Thyroid gland (tissue), 4 donors: ENCODE measurements around the gene AGPAT2. TPM values are rescaled to one million over a fixed set of nuclear protein-coding genes. Genes with fewer than 3 reads are reported as not detected.

Experiments
- DNase-seq, 2 donors: peaks; one replicate each; pipeline ENCODE4 v3.0.0-alpha.2; 2019
- H3K27ac ChIP-seq, 3 donors: fragments of 200-600 bp; sonication (generic); 1 replicate in 2 of 3; 2 replicates in 1 of 3; pipeline ENCODE4 v1.5.1; 2016 to 2019; ENCODE audit warnings: mild to moderate bottlenecking in 1 of 3, moderate library complexity in 1 of 3
- H3K27me3 ChIP-seq: fragments of 200-600 bp; sonication (generic); one replicate; pipeline ENCODE4 v1.5.1; 2019
- H3K36me3 ChIP-seq, 2 donors: fragments of 200-600 bp; sonication (generic); one replicate each; pipeline ENCODE4 v1.5.1; 2016 to 2019
- H3K4me1 ChIP-seq, 2 donors: fragments of 200-600 bp; sonication (generic); one replicate each; pipeline ENCODE4 v1.5.1; 2017 to 2019
- H3K4me3 ChIP-seq, 3 donors: fragments of 200-600 bp; sonication (generic); replicated peaks in 1 of 3; 1 replicate in 2 of 3; 2 replicates in 1 of 3; pipeline ENCODE4 v1.5.1; 2016; ENCODE audit warnings: mild to moderate bottlenecking in 1 of 3
- H3K9me3 ChIP-seq: fragments of 200-600 bp; sonication (generic); one replicate; pipeline ENCODE4 v1.5.1; 2017
- CTCF ChIP-seq, 6 experiments: fragments of 200-600 bp in 3 of 6; fragments of 450-650 bp in 3 of 6; sonication (generic) in 3 of 6; IDR thresholded peaks; one replicate each; pipeline ENCODE4 v1.5.1; 2016 to 2019; ENCODE audit warnings: antibody characterized with exemption in 6 of 6, mild to moderate bottlenecking in 2 of 6, inconsistent platforms in 1 of 6, moderate library complexity in 1 of 6
- POLR2A ChIP-seq, 2 donors: fragments of 450-650 bp; IDR thresholded peaks; one replicate each; pipeline ENCODE4 v1.6.1; 2017; ENCODE audit warnings: antibody characterized with exemption in 2 of 2, mild to moderate bottlenecking in 2 of 2, moderate library complexity in 1 of 2
- WGBS, 2 donors: methylation state at CpG; one replicate each; pipeline ENCODE4 v1.1.5; 2017; 5-methylcytosine and 5-hydroxymethylcytosine counted together
- intact Hi-C: fragments of 100-400 bp; cut with DNase I; formaldehyde crosslinking; loops from one replicate; pipeline ENCODE4 v1.15.1; 2023
- total RNA-seq, 4 donors: library from RNA; depleted of rRNA; stranded (reverse); fragments of >200 nt; gene quantifications; one replicate each; pipeline ENCODE4 v1.2.3, GENCODE V29; 2016

The AGPAT2 gene
- total RNA-seq, 4 donors from 2014 or later, result 58.6 to 78.7 (median 72.0) TPM

DNA sequence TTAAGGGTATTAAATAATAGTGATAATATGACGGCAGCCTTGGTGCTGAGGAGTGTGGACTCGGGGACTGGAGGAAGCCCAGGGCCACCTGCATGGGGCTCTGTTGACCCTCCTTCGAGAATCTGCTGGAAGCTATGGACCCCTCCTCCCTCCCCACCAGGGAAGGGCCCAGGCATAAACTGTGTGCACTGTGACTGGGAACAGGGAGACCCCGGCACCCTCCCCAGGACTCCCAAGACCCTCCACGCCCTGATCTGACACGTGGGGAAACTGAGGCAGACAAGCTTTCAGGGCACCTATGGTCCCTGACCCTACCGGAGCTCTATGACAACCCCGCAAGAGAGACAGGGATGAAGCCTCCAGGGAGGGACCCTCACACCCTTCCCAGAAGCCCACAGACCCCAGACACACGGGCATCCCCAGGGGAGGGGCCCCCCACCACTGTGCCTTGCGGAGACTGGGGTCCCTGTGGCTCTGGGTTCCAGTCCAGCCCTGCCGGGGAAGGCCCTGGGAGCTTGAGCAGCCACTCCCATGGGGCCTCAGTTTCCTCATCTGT lies 31.0 kb downstream of the AGPAT2 start:
- 36 to 66% methylated on average over 10 to 11 of the region's 11 CpGs for WGBS, 2 donors
- Histone ChIP-seq H3K36me3 (no peaks in the 10 kb centered on the region), H3K4me3 (no peak overlapping the region), H3K9me3 (no peaks in the 10 kb centered on the region), H3K27ac (peak overlapping the region; percentile 62 to 74 (median 65)), H3K27me3 (no peaks in the 10 kb centered on the region), H3K4me1 (no peaks in the 10 kb centered on the region)
- DNase-seq, result no peak
- TF ChIP-seq CTCF (IDR thresholded peaks at IDR 0.05) (no peak), POLR2A (IDR thresholded peaks at IDR 0.05) (no peak)
- intact Hi-C loops, result no loop called here

DNA sequence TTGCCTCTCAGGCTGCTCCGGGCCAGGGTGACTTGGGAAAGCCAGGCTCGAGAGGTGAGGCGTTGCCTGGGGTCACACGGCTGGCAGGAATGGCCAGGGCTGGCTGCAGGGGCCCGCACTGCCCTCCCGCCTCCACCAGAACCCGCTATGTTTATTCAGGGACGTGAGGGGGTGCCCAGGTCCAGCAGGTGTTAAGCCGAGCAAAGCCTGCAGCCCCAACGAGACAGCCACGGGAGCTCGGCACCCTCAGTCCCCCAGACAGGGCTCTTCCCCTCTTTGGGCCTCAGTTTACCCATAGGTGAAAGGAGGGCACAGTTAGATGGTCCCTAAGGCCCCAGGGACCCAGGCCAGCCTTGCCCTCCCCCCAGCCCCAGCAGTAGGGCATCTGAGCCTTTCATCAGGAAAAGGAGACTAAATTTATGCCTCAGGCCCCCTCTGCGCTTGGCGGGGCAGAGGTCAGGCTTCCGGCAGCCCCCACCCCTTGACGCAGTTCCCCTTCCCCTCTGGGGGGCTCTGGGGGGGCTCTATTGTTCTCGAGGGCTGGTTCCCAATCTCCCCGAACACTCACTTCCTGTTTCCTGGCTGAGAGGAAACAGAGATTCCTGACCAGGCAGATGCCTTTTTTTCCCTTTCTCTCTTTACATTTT lies 31.6 kb downstream of the AGPAT2 start:
- H3K27me3 ChIP-seq, result no peaks in the 10 kb centered on the region
- intact Hi-C loops, result no loop called here
- no peaks in the 10 kb centered on the region for H3K9me3 ChIP-seq
- DNase-seq, result no peak
- peak overlapping the region; percentile 48 to 65 (median 49) for H3K27ac ChIP-seq
- no peak overlapping the region for H3K4me3 ChIP-seq
- no peaks in the 10 kb centered on the region for H3K36me3 ChIP-seq
- no peaks in the 10 kb centered on the region for H3K4me1 ChIP-seq
- 59 to 63% methylated on average over 8 to 14 of the region's 18 CpGs for WGBS, 2 donors
- TF ChIP-seq POLR2A (IDR thresholded peaks at IDR 0.05), result no peak

DNA sequence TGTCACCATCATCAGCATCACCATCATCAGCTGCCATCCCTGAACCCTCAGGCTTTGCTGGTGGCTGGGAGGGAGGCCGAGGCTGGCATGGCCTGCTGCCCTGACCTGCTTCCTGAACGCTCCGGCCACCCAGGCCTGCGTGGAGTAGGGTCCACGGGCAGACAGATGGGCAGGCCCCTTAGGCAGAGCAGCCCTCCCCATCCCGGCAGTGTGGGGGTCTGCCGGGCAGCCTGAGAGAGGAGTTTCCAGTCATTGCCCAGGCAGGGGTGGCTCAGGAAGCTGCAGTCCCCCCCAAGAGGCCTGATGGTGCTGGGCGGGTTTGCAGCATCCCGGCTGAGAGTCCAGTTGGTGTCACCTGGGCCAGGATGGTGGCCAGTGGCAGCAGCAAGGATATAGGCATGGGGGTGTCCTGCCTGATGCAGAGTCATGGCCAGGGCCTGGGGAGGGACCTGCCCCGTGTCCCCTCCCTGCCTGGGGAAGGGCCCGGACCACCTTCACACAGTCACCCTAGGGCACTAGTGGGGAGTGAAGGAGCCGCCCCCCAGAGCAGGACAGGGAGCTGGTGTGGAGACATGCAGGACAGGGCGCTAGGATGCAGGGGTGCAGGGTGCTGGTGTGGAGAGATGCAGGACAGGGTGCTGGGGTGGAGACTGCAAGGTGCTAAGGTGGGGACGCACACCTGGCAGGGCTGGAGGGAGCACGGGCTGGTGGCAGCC lies 32.3 kb downstream of the AGPAT2 start:
- no peaks in the 10 kb centered on the region for H3K27me3 ChIP-seq
- no peak for DNase-seq
- intact Hi-C loops, result no loop called here
- WGBS, 2 donors, result 58 to 73% methylated on average over 6 to 9 of the region's 15 CpGs
- no peaks in the 10 kb centered on the region for H3K36me3 ChIP-seq
- no peak overlapping the region for H3K4me3 ChIP-seq
- H3K4me1 ChIP-seq, result no peaks in the 10 kb centered on the region
- no peaks in the 10 kb centered on the region for H3K9me3 ChIP-seq
- peak overlapping the region; percentile 41 to 49 (median 48) for H3K27ac ChIP-seq
- TF ChIP-seq CTCF (IDR thresholded peaks at IDR 0.05) (no peak), POLR2A (IDR thresholded peaks at IDR 0.05) (no peak)

- peak overlapping the region in 1 of 3 donors; percentile 49 for H3K27ac ChIP-seq
- no peak for DNase-seq
- TF ChIP-seq POLR2A (IDR thresholded peaks at IDR 0.05) (no peak), CTCF (IDR thresholded peaks at IDR 0.05) (no peak)
- no peaks in the 10 kb centered on the region for H3K27me3 ChIP-seq
- no peaks in the 10 kb centered on the region for H3K9me3 ChIP-seq
- intact Hi-C loops, result no loop called here
- no peak overlapping the region for H3K4me3 ChIP-seq
- WGBS, 2 donors, result 65 to 70% methylated on average over 37 to 43 of the region's 43 CpGs
- no peaks in the 10 kb centered on the region for H3K4me1 ChIP-seq
- no peaks in the 10 kb centered on the region for H3K36me3 ChIP-seq
Measured at GRCh38 chr9:136653323-136654079, 33.8 kb downstream of the AGPAT2 start.

GRCh38 chr9:136651860-136652259 lies 35.4 kb downstream of the AGPAT2 start:
- no peak for TF ChIP-seq POLR2A (IDR thresholded peaks at IDR 0.05)
- TF ChIP-seq CTCF (IDR thresholded peaks at IDR 0.05), result no peak
- no peaks in the 10 kb centered on the region for H3K4me1 ChIP-seq
- H3K27me3 ChIP-seq, result no peaks in the 10 kb centered on the region
- intact Hi-C loops, result no loop called here
- H3K36me3 ChIP-seq, result no peaks in the 10 kb centered on the region
- no peak overlapping the region for H3K27ac ChIP-seq
- WGBS, 2 donors, result 81 to 86% methylated on average over 11 of the region's 11 CpGs
- H3K9me3 ChIP-seq, result no peaks in the 10 kb centered on the region
- DNase-seq, result no peak
- H3K4me3 ChIP-seq, result no peak overlapping the region
